Right atrium auricular region (tissue), 2 donors: ENCODE measurements around the gene DNASE1L3. TPM values are rescaled to one million over a fixed set of nuclear protein-coding genes. Genes with fewer than 3 reads are reported as not detected.

Source experiments
- DNase-seq: peaks from one replicate; pipeline ENCODE4 v3.0.0-alpha.2; 2019; ENCODE audit warnings: low spot score
- H3K27ac ChIP-seq, 2 donors: fragments of 200-600 bp; sonication (generic); 1 replicate in 1 of 2; 2 replicates in 1 of 2; pipeline ENCODE4 v1.5.1; 2016 to 2019
- H3K27me3 ChIP-seq, 2 donors: fragments of 200-600 bp; sonication (generic); one replicate each; pipeline versions ENCODE4 v1.5.1 to v1.6.0; 2017 to 2019
- H3K36me3 ChIP-seq: fragments of 200-600 bp; sonication (generic); one replicate; pipeline ENCODE4 v1.5.1; 2016
- H3K4me1 ChIP-seq, 2 donors: fragments of 200-600 bp; sonication (generic); one replicate each; pipeline versions ENCODE4 v1.5.1 to v1.6.0; 2017 to 2019
- H3K4me3 ChIP-seq, 2 donors: fragments of 200-600 bp; sonication (generic); 1 replicate in 1 of 2; 2 replicates in 1 of 2; pipeline ENCODE4 v1.5.1; 2017 to 2019; ENCODE audit warnings: mild to moderate bottlenecking in 1 of 2, moderate library complexity in 1 of 2
- H3K9me3 ChIP-seq, 2 donors: fragments of 200-600 bp; sonication (generic); one replicate each; pipeline ENCODE4 v1.5.1; 2019
- CTCF ChIP-seq, 2 donors: fragments of 200-600 bp; sonication (generic); IDR thresholded peaks; one replicate each; pipeline ENCODE4 v1.5.1; 2019; ENCODE audit warnings: antibody characterized with exemption in 2 of 2
- total RNA-seq, 2 donors: library from RNA; depleted of rRNA; stranded (reverse); fragments of >200 nt; gene quantifications; one replicate each; pipeline ENCODE4 v1.1.0, GENCODE V29; 2016

The DNASE1L3 gene
- total RNA-seq, 2 donors from 2014 or later: 1.5 to 11.5 TPM

GRCh38 chr3:58144478-58145325 is 66.1 kb downstream of the DNASE1L3 start:
- peaks cover 44% of the 10 kb centered on the region for H3K36me3 ChIP-seq
- H3K9me3 ChIP-seq: no peaks in the 10 kb centered on the region
- H3K27me3 ChIP-seq: no peaks in the 10 kb centered on the region
- TF ChIP-seq CTCF (IDR thresholded peaks at IDR 0.05): no peak
- H3K4me1 ChIP-seq: no peaks in the 10 kb centered on the region
- H3K4me3 ChIP-seq: no peak overlapping the region
- DNase-seq: no peak
- H3K27ac ChIP-seq: no peak overlapping the region

- Histone ChIP-seq H3K27ac (no peak overlapping the region), H3K36me3 (peaks cover 43% of the 10 kb centered on the region), H3K9me3 (no peaks in the 10 kb centered on the region), H3K4me3 (no peak overlapping the region), H3K4me1 (no peaks in the 10 kb centered on the region), H3K27me3 (no peaks in the 10 kb centered on the region)
- no peak for TF ChIP-seq CTCF (IDR thresholded peaks at IDR 0.05)
- no peak for DNase-seq
Measured at GRCh38 chr3:58143417-58144055, 67.2 kb downstream of the DNASE1L3 start.

Other genes with a start within 250 kb of the DNASE1L3 start
- 10 to 100 TPM; 37.6 to 59.6 TPM for gene FLNB, start 202.6 kb downstream of the DNASE1L3 start, total RNA-seq
- 10 to 100 TPM; 11.3 to 13.8 TPM for gene ABHD6, start 26.8 kb upstream of the DNASE1L3 start, total RNA-seq
- gene RPP14, start 95.3 kb upstream of the DNASE1L3 start, total RNA-seq: 10 to 100 TPM in 1 of 2 donors, 1 to 10 TPM in 1; 10.0 to 10.9 TPM
- 10 to 100 TPM; 12.1 to 14.7 TPM for gene HTD2, start 95.5 kb upstream of the DNASE1L3 start, total RNA-seq
- gene PXK, start 121.9 kb upstream of the DNASE1L3 start, total RNA-seq: 10 to 100 TPM; 18.3 to 22.5 TPM
- 100 to 1,000 TPM; 111 to 181 TPM for gene PDHB, start 222.9 kb upstream of the DNASE1L3 start, total RNA-seq